ENCODE measurements around the gene NSD2.

NSD2 gene

GRCh38 chr4:1981251-1982058 lies 110.3 kb downstream of the NSD2 start:
- Mint-ChIP-seq H3K9me3 (ENCODE audit: low read depth) (no peaks in the 10 kb centered on the region), H3K4me3 (no peak overlapping the region), H3K27me3 (no peaks in the 10 kb centered on the region), H3K4me1 (ENCODE audit: low read depth) (no peaks in the 10 kb centered on the region), H3K36me3 (peaks cover 8% of the 10 kb centered on the region), H3K27ac (peak overlapping the region; percentile 3)

- no peaks in the 10 kb centered on the region for H3K9me3 Mint-ChIP-seq (ENCODE audit: low read depth)
- H3K4me1 Mint-ChIP-seq (ENCODE audit: low read depth): no peaks in the 10 kb centered on the region
- H3K27me3 Mint-ChIP-seq: no peaks in the 10 kb centered on the region
- H3K36me3 Mint-ChIP-seq: peaks cover 8% of the 10 kb centered on the region
- H3K4me3 Mint-ChIP-seq: no peak overlapping the region
- H3K27ac Mint-ChIP-seq: no peak overlapping the region
These were observed 111.2 kb downstream of the NSD2 start for GRCh38 chr4:1982124-1983052.

GRCh38 chr4:1983053-1983845 lies 112.1 kb downstream of the NSD2 start:
- Mint-ChIP-seq H3K4me1 (ENCODE audit: low read depth) (no peaks in the 10 kb centered on the region), H3K27me3 (no peaks in the 10 kb centered on the region), H3K27ac (no peak overlapping the region), H3K36me3 (peaks cover 8% of the 10 kb centered on the region), H3K9me3 (ENCODE audit: low read depth) (no peaks in the 10 kb centered on the region), H3K4me3 (no peak overlapping the region)

GRCh38 chr4:1983846-1984405 lies 112.7 kb downstream of the NSD2 start:
- Mint-ChIP-seq H3K36me3 (peaks cover 8% of the 10 kb centered on the region), H3K27me3 (no peaks in the 10 kb centered on the region), H3K4me3 (no peak overlapping the region), H3K9me3 (ENCODE audit: low read depth) (no peaks in the 10 kb centered on the region), H3K27ac (no peak overlapping the region), H3K4me1 (ENCODE audit: low read depth) (no peaks in the 10 kb centered on the region)

GRCh38 chr4:1984406-1985191 lies 113.4 kb downstream of the NSD2 start:
- Mint-ChIP-seq H3K36me3 (peaks cover 5% of the 10 kb centered on the region), H3K27me3 (no peaks in the 10 kb centered on the region), H3K9me3 (ENCODE audit: low read depth) (no peaks in the 10 kb centered on the region), H3K4me1 (ENCODE audit: low read depth) (no peaks in the 10 kb centered on the region), H3K4me3 (no peak overlapping the region), H3K27ac (no peak overlapping the region)

DNA sequence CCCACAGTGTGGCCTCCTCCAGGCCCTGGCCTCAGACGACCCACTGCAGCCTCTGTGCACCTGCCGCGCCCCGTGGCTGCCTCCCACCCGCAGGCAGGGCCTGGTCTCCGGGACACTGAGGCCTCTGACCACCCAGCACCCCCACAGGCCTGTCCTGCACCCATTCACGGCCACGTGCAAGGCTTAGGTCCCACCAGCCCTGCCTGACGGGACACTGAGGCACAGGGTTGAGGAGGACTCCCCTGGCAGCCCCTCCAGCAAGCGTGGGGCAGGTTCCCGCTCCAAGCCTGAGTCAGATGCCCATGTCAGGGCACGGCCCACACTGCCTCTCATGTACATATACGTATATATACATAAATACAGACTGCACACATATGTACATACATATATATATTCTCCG lies 114.1 kb downstream of the NSD2 start:
- no peaks in the 10 kb centered on the region for H3K27me3 Mint-ChIP-seq
- no peak overlapping the region for H3K4me3 Mint-ChIP-seq
- H3K27ac Mint-ChIP-seq: no peak overlapping the region
- H3K36me3 Mint-ChIP-seq: peaks cover 2% of the 10 kb centered on the region
- H3K4me1 Mint-ChIP-seq (ENCODE audit: low read depth): no peaks in the 10 kb centered on the region
- no peaks in the 10 kb centered on the region for H3K9me3 Mint-ChIP-seq (ENCODE audit: low read depth)

- Mint-ChIP-seq H3K9me3 (ENCODE audit: low read depth) (no peaks in the 10 kb centered on the region), H3K36me3 (peaks cover 2% of the 10 kb centered on the region), H3K27ac (no peak overlapping the region), H3K4me3 (no peak overlapping the region), H3K4me1 (ENCODE audit: low read depth) (no peaks in the 10 kb centered on the region), H3K27me3 (no peaks in the 10 kb centered on the region)
These were observed 114.8 kb downstream of the NSD2 start for GRCh38 chr4:1985780-1986577.

DNA sequence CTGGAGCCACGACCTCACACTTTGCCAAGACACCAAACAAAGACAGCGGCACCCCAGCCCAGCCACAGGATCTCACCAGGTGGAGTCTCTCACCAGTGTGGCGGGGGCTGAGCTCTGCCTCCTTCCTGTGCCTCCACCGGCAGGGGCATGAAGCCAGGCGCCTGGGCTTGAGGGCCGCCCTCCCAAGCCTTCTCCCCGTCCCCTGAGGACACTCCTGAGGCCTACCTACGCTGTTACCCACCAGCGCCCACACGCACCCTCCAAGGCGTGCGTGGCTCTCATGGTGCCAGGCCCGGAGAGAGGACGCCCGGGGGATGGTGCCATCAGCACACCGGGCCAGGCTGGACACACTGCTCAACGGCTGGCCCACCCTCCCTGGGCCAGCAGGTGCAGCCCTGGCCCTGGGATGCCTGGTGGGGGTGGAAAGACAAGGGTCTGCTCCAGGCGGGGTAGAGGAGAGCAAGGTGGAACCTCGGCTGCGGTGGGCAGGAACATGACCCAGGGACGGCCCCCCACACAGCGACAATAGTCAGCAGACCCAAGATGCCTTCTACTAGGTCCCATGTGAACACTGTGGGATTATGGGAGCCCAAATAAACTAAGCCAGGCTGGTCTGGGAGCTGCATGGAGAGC lies 115.5 kb downstream of the NSD2 start:
- no peaks in the 10 kb centered on the region for H3K4me1 Mint-ChIP-seq (ENCODE audit: low read depth)
- H3K36me3 Mint-ChIP-seq: peaks cover 2% of the 10 kb centered on the region
- H3K4me3 Mint-ChIP-seq: no peak overlapping the region
- H3K9me3 Mint-ChIP-seq (ENCODE audit: low read depth): no peaks in the 10 kb centered on the region
- H3K27me3 Mint-ChIP-seq: no peaks in the 10 kb centered on the region
- H3K27ac Mint-ChIP-seq: no peak overlapping the region

DNA sequence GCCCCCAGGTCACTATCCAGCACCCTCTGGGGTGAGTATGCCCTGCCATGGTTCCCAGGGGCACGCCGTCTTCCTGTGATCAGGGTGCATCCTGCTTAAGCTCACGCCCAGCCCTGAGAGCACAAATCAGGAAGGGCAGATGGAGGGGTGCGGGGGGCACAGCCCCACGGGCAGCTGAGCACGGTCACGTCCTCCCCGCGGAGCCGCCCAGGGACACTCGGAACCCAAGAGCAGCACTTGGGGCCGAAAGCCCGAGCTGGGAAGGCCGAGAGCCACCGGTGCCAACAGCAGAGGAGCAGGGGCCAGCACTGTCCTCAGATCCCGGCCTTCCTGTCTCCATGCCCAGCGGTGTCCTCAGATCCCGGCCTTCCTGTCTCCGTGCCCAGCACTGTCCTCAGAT lies 116.1 kb downstream of the NSD2 start:
- H3K4me1 Mint-ChIP-seq (ENCODE audit: low read depth): no peaks in the 10 kb centered on the region
- no peak overlapping the region for H3K4me3 Mint-ChIP-seq
- H3K27ac Mint-ChIP-seq: no peak overlapping the region
- H3K27me3 Mint-ChIP-seq: no peaks in the 10 kb centered on the region
- H3K9me3 Mint-ChIP-seq (ENCODE audit: low read depth): no peaks in the 10 kb centered on the region
- no peaks in the 10 kb centered on the region for H3K36me3 Mint-ChIP-seq

DNA sequence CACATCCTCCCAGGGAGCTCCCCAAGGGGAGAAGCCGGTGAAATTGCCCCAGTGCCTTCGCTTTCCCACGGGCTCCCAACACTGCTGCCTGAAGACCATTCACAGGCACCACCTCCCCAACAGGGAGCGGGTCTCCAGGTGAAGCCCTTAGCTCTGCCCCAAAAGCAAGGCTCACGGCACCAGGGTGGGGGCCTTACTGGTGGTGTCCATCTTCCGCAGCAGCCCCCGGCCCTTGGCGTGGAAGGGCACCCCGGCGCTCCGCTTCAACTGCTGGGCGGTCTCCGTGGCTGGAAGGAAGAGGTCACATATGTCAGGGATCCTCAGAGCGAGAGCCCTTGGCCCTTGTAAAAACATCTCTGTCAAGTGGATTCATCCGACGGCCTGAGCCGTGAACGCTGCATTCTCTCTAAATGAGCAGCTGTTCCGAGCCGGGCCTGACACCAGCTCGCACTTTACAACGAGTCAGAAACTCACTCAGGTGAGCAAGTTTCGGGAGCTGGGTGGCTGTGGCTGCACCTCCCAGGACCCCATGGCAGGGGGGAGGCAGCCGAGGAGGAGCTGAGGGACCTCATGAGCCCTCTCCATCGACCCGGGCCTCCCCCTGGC lies 116.6 kb downstream of the NSD2 start:
- Mint-ChIP-seq H3K27ac (no peak overlapping the region), H3K36me3 (no peaks in the 10 kb centered on the region), H3K27me3 (no peaks in the 10 kb centered on the region), H3K9me3 (ENCODE audit: low read depth) (no peaks in the 10 kb centered on the region), H3K4me3 (no peak overlapping the region), H3K4me1 (ENCODE audit: low read depth) (no peaks in the 10 kb centered on the region)

DNA sequence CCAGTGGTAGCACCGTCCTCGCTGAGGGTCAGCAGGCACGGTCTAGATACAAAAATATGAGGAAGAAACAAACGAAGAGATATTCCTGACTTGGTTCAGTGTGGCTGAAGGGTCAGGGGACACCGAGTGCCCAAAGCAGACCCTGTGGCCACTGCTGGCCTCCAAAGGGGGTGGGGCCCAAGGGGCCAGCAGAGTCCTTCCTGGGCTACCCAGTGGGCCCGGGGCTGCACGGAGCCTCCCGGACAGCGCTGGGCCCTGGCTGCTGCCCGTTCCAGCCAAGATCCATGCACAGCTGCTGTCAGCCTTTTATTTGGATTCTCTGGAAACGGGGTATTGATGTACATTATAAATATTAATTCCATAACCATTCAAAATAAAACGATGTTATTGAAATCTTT lies 117.1 kb downstream of the NSD2 start:
- Mint-ChIP-seq H3K27ac (no peak overlapping the region), H3K36me3 (no peaks in the 10 kb centered on the region)

DNA sequence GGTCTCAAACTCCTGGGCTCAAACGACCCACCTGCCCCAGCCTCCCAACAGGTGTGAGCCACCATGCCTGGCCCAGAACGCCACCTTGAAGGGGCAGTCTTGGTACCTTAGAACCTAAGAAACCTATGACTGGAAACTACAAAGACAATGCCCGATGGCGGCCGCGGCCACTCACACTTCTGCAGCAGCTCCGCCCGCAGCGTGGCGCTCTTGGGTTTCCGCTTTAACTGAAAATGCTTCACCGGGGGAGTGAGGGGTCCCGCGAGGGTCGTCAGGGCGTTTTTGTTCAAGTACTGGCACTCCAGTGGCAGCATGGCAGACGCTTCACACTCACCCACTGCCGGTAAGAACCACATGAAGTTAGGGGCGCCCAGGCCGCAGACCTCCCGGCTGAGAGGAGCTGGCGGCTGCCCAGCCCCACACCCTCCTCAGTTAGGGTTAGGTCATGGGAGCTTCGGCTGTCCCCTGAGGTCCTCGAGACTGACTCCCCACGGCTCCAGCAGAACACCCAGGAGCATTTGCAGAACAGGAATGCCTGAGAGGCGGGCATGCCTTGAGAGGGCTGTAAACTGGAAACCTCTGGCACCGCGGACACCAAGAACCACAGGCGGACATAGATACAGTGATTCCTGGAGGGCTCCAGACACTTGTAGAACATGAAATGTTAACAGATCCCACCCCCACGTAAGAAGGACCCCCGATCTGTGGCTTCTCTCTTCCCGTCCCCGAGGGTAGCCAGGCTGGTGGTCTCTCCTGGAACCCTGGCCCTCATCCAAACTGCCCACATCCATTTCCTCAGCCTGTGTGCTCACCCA lies 118.5 kb downstream of the NSD2 start:
- Mint-ChIP-seq H3K27me3 (no peaks in the 10 kb centered on the region), H3K4me1 (ENCODE audit: low read depth) (peaks cover 3% of the 10 kb centered on the region), H3K4me3 (no peak overlapping the region), H3K9me3 (ENCODE audit: low read depth) (no peaks in the 10 kb centered on the region), H3K27ac (no peak overlapping the region), H3K36me3 (no peaks in the 10 kb centered on the region)

More for the DNA sequence above, 117.1 kb downstream of the NSD2 start:
- Mint-ChIP-seq H3K4me3 (no peak overlapping the region), H3K9me3 (ENCODE audit: low read depth) (no peaks in the 10 kb centered on the region), H3K27me3 (no peaks in the 10 kb centered on the region), H3K4me1 (ENCODE audit: low read depth) (no peaks in the 10 kb centered on the region)
